DMS 273 (cell line): ENCODE measurements around the gene IL19.
"Not testable (repeated sequence)": the region's sequence is repeated elsewhere in the genome, so short reads cannot be mapped to it uniquely, and the experiment has no call there.

Experiments
- DNase-seq: peaks from one replicate; lab custom pipeline; 2025; ENCODE audit not compliant: unreplicated experiment; lab: John Stamatoyannopoulos, UW

The IL19 gene

DNA sequence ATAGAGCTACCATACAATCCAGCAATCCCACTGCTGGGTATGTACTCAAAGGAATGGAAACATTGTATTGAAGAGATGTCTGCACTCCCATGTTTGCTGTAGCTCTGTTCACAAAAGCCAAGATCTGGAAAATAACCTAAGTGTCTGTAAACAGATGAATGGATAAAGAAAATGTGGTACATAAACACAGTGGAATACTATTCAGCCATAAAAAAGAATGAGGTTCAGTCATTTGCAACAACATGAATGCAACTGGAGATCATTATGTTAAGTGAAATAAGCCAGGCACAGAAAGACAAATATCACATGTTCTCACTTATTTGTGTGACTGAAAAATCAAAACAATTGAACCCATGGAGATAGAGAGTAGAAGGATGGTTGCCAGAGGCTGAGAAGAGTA is 83.1 kb downstream of the IL19 start:
- DNase-seq, result not testable (repeated sequence)

DNA sequence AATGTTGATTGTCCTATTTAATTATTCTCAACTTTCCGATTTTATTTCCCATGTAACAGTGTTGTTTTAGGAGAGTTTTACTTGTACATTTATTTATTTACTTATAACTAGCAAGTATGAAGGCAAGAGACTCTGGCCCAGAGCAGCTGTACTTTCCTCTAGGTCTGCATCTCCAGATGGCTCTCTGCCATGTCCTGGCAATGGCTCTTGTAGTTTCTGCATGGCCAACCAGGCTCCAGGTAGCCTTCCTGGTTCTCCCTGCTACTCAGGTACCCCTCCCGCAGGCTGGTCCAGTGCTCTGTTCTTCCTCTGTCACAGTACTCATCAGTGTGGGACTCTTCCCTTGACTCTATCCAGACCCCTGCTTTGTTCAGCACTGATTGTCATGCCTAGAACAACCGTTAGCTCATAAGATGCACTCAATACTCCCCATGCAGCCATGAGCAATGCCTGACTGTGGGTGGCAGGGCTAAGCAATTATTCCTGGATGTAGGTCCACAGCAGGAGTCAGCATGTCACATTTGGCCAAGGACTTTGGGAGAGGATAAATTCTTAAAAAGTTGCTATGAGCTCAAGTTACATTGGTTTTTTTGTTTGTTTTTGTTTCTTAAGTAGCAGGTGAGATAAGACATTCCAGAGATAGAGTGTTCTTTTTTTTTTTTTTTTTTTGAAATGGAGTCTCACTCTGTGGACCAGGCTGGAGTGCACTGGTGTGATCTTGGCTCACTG is 84.0 kb downstream of the IL19 start:
- DNase-seq, result peak; percentile 24

DNA sequence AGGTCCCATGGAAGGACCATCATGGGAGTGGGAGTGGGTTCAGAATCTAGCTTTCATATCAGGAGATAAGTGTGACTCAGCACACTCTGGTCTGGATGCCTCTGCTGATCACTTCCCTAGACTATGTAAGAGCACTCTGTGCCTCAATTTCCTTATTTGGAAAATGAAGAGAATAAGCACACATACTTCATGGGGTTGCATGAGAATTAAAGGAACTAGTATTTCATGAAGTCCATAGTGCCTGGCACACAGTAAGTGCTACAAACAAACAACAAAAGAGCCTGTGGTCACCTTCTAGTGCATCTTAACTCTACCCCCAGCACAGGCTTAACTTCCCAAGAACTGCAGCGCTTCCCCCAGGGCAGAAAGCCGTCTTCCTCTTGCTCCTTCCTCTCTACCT is 85.3 kb downstream of the IL19 start:
- DNase-seq, result no peak

DNA sequence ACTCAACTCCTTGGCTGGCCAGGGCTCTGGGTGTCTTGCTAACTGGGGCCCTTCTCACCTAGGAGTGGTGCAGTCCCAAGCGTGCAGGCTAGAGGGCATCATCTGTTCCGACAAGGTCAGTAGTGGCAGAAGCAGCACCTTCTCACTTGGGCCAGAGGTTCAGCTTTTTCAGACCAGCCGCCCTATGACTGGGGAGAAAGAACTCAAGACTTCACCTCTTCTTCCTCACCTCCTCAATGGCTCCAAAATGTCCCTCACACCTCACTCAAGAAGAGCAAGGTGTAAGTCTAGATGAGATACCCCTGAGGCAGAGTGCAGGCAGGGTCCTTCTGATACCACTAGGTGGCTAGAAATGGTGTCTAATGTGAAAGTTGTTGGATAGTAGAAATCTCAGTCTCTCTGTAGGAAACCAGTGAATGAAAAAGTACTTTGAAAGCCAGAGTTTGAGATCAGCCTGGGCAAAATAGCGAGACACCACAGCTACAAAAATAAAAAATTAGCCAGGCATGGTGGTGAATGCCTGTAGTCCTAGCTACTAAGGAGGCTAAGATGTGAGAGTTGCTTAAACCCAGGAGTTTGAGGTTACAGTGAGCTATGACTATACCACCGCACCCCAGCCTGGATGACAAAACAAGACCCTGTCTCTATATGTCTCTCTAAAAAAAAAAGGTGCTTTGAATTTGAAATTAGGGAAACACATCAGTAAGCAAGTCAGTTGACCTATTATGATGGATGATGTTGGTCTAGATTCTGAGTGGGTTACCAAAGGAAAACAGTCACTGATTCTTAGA is 86.3 kb downstream of the IL19 start:
- peak; percentile 32 for DNase-seq

DNA sequence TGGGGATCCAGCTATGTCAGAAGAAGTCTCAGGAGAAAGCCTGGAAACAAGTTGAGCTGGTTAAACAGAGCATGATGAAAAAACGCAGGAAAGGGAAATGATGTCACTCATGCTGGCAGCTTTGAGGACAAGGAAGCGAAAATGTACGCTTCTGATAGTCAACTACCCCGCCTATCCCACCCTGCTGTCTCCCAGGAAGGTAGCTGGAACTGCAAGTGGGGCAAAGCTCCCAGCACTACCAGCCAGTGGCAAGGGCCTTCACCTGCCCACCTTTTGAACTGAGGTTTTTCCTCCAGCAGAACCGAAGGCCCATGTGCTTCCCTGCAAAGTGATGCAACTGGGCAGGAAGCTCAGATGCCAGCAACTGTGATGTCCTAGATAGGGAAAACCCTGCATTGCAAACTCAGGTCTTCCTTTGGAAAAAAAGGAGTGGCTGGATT is 88.5 kb downstream of the IL19 start:
- DNase-seq, result no peak

DNA sequence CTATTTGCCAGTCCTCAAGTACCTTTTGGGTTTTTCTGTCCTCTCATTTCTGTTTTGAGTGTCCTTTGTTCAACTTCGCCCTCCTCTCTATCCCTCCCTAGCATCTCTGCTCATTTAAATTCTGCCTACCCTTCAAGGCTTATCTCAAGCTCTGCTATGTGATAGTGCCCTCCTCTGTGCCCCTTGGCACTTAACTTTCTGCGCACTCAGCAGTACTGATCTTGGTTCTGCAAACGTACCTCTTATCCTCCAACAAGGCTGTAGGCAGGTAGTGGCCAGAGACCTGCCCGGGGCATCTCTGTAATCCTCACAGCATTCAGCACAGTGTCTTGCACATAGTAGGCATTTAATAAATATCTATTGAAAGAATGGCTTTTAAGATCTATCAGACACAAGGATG is 89.6 kb downstream of the IL19 start:
- DNase-seq, result no peak

DNA sequence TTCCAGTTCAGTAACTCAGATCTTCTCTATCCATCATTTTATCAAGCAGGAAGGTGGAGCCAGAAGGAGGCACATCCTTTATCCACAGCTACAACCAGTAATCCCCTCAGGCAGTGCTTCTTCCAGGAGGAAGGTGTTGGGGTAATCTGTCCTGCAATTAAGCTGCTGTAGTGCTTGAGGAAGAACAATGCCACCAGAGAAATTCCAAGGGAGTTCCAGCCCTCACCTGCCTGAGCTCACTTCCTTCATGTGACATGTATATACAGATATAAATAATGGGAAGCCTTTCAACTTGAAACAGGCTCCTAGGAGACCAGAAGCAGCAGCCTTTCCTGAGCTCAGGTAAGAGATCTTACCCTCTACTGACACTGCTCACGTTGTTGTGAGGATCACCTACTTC is 92.7 kb downstream of the IL19 start:
- DNase-seq, result no peak

DNA sequence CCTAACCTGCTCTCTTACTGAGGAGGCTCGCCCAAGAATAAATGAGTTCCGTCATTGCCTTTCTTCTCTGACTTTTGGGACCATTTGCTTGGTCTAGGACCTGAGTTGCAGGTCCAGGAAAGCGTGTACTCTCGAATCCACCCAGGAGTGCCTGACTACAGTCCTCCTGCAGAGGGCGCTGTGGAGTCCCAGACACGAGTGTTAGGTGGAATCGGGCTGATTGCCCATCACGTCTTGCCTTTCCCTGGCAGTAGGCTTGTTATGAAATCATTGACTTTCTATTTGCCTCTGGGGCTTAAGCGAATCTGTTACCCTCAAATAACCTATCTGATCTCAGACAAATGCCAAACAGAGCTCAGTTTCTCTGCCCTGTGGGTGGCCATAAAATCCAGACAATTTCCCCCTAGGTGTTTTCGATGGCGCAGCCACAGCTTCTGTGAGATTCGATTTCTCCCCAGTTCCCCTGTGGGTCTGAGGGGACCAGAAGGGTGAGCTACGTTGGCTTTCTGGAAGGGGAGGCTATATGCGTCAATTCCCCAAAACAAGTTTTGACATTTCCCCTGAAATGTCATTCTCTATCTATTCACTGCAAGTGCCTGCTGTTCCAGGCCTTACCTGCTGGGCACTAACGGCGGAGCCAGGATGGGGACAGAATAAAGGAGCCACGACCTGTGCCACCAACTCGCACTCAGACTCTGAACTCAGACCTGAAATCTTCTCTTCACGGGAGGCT is 94.5 kb downstream of the IL19 start, which contains the start of gene IL20:
Gene IL20, plus strand, starts transcription at position 685 of the 733 bp plus-strand sequence. CDS start 230 bp downstream, outside the sequence.
- DNase-seq, result peak; percentile 93

DNA sequence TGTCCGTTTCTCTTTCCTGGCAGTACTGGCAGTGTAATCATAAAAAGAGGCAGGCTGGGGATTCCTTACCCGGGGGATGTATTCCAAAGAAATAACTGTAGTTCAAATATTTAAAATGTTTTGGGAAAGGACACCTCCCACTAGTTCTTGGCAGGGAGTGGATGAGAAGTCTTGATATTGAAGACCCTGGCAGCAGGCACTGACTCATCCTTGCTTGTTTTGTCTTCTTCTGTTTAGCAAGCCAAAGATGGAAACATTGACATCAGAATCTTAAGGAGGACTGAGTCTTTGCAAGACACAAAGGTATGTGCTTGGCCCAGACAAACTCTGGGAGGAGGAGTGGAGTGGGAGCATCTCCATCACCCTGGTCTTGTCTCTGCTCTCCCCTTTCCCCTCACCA is 95.5 kb downstream of the IL19 start:
- no peak for DNase-seq

DNA sequence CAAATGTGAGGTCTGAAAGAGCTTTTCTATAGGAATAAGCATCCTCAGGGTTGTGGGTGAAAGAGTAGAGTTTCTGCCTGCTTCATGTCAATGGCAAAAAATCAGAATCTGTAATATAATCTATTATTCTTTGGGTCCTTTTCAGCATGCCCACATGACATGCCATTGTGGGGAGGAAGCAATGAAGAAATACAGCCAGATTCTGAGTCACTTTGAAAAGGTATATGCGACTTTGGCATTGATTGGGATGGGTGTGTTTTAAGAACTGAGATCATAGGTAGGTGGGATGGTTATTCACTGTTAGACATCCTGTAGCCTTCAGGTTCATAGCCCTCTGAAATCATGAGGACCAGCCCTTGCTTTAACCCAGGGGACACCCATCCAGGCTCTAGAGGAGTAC is 96.7 kb downstream of the IL19 start:
- no peak for DNase-seq

DNA sequence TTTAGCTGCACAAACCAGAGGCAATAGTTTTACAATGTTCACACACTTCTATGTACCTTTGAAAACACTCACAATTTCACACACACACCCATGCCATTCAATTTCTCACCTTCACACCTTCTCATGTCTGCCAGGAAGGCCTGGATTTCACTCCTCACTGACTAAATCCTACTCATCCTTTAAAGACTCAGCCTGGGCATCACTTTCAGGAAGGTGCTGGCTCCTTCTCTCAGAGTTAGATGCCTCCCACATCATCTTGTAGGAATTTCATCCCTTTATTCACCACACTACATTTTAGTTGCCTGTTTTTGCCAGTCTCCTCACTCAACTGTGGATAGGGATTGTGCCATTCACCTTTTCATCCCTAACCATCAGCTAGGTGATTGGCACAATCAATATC is 97.1 kb downstream of the IL19 start:
- no peak for DNase-seq

DNA sequence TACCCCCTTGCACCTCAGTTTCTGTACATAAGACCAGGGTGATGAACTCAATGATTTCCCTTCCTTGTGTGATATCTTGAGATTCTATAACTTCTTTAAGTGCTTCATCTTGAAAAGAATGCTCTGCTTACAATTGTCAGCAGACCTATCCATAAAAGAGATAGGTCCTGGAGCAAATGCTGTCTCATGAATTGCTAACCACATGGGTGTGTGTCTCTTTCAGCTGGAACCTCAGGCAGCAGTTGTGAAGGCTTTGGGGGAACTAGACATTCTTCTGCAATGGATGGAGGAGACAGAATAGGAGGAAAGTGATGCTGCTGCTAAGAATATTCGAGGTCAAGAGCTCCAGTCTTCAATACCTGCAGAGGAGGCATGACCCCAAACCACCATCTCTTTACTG is 97.7 kb downstream of the IL19 start:
- DNase-seq, result no peak

DNA sequence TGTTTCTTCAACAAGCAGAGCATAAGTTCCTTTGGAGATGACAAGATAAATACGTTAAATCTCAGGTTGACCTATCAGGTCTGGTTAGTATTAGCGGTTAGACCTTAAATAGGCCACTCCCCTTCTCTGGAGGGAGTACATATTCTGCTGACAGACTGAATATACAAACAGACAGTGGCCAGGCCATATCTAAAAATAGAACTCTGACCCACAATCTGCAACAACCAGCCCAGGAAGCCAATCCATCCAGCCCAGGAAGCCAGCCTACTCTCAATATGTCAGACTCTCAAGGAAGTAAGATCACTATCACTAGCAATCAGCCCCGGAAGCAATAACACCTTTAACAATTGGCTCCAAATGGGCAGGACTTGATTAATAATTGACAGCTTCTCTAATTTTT is 101.6 kb downstream of the IL19 start:
- DNase-seq, result no peak

DNA sequence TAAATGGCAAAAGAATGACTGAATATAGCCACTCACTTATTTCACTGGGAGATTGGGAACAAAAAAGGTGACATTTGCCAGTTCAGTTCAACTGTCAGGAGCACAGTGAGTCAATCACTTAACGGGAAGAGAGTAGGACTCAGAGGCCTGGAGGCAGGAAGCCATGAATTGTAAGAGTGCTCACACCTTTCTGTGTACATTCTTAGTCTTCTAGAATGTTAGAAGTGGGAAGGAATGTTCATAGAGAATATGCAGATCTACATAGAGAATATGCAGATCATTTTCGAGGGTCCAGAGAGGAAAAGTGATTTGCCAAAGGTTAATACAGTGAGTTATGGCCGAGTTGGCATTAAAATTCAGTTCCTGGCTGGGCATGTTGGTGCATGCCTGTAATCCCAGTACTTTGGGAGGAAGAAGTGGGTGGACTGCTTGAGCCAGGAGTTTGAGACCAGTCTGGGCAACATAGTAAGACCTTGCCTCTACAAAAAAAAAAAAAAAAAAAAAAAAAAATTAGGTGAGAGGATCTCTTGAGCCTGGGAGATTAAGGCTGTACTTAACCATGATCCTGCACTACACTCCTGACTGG is 103.1 kb downstream of the IL19 start:
- no peak for DNase-seq

DNA sequence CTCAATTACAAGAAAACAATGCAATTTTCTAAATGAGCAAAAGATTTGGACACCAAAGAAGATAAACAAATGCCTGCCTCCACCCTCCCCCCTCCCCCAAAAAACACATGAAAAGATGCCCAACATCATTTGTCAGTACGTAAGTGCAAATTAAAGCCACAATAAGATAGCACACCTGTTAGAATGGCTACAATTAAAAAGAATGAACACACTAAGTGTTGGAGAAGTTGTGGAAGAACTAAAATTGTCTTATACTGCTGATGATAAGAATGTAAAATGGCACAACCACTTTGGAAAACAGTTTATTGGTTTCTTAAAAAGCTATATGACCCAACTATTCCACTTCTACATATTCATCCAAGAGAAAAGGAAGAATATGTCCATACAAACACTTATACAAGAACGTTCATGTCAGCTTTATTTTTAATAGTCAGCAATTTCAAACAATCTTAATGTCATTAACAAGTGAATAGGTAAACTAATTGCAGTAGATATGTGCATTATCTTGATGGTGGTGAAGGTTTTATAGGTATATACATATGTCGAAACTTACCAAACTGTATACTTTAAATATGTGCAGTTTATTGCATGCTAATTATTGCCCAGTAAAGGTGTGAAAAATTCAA is 105.3 kb downstream of the IL19 start:
- no peak for DNase-seq

DNA sequence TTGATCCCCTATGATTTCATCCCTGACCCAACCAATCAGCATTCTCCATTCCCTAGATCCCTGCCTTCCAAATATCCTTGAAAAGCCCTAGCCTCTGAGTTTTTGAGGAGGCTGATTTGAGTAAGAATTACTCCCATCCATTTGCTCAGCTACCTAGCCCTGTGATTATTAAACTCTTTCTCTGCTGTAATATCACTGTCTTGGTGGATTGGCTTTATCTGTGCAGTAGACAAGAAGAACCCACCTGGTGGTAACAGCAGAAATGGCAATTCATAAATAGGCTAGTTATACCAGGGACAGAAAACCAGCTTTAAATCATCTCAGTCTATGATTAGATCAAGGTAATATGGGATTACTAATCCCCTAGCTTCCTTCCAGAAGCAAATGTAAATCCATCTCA is 107.9 kb downstream of the IL19 start:
- peak; percentile 23 for DNase-seq

DNA sequence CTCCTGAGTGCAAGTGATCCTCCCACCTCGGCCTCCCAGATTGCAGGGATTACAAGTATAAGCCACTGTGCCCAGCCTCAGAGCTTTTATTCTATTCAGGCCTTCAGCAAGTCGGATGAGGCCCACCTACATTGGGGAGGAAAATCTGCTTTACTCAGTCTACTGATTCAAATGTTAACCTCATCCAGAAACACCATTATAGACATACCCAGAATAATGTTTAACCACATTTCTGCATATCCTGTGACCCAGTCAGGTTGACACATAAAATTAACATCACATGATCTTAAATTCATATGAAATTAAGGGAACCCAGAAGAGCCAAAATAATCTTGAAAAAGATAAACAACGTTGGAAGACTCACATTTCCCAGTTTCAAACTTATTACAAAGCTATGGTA is 109.7 kb downstream of the IL19 start:
- no peak for DNase-seq

DNA sequence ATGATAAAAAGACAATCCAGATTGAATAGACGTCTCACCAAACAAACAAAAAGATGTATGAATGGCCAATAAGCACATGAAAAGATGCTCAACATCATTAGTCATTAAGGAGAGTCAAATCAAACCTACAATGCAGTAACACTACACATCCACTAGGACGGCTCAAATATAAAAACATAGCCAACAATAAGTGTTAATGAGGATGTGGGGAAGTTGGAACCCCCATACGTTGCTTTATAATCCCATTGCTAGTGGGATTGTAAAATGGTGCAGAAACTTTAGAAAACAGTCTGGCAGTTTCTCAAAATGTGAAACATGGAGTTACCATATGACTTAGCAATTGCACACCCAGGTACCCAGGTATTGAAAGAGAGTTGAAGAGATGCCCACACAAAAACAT is 112.0 kb downstream of the IL19 start:
- DNase-seq, result no peak

DNA sequence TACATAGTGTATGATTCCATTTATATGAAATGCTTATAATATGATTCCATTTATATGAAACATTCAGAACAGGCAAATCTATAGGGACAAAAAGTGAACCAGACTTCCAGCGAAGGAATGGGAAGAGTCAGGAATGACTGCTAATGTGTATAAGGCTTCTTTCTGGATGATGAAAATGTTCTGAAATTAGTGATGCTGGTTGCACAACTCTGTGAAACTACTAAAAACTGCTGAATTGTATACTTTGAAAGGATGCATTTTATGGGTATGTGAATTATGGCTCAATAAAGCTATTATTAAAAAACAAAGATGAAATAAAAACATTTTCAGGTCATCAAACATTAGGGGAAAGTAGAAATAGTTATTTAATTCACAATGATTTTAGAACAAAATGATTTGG is 112.6 kb downstream of the IL19 start:
- no peak for DNase-seq

DNA sequence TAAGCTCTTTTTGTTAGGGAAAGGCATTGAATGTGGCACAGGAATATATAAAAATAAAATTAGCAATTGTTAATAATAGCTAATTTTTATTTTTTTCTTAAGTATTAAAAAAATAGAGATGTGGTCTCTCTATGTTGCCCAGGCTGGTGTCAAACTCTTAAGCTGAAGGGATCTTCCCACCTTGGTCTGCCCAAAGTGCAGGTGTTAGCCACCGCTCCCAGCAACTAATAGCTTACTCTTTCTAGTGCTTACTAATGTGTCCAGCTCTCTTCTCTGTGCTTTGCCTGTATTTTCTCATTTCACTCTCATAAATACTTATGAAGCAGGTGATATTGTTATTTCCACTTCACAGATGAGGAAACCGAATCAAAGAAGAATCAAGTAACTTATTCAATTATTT is 113.3 kb downstream of the IL19 start:
- no peak for DNase-seq
